OCI-LY7 (cell line): ENCODE results near the gene CIITA.

Experiments
- CTCF ChIP-seq: fragments of 200-600 bp; sonication (generic); conservative IDR thresholded peaks from 2 replicates; pipeline ENCODE4 v1.5.1; 2014; ENCODE audit warnings: mild to moderate bottlenecking, antibody characterized with exemption, low read length, moderate library complexity, mixed read lengths
- EZH2phosphoT487 ChIP-seq: fragments of 200-600 bp; sonication (generic); IDR thresholded peaks from 2 replicates; pipeline ENCODE4 v1.6.1; 2018; ENCODE audit warnings: low read depth, borderline replicate concordance, mild to moderate bottlenecking, mixed run types, antibody characterized with exemption, low read length, moderate library complexity, mixed read lengths

GRCh38 chr16:10896165-10896564 is 19.2 kb downstream of the CIITA start:
- TF ChIP-seq CTCF (no peak), EZH2phosphoT487 (no peak)
